ENCODE measurements around the gene DECR2. TPM values are rescaled to one million over a fixed set of nuclear protein-coding genes. Genes with fewer than 3 reads are reported as not detected.
A peak's percentile ranks its signal among the peaks of the same experiment; 100 is the strongest.

The DECR2 gene
- total and polyA plus RNA-seq, 8 donors = 5.8 to 149 (median 21.7) TPM

DNA sequence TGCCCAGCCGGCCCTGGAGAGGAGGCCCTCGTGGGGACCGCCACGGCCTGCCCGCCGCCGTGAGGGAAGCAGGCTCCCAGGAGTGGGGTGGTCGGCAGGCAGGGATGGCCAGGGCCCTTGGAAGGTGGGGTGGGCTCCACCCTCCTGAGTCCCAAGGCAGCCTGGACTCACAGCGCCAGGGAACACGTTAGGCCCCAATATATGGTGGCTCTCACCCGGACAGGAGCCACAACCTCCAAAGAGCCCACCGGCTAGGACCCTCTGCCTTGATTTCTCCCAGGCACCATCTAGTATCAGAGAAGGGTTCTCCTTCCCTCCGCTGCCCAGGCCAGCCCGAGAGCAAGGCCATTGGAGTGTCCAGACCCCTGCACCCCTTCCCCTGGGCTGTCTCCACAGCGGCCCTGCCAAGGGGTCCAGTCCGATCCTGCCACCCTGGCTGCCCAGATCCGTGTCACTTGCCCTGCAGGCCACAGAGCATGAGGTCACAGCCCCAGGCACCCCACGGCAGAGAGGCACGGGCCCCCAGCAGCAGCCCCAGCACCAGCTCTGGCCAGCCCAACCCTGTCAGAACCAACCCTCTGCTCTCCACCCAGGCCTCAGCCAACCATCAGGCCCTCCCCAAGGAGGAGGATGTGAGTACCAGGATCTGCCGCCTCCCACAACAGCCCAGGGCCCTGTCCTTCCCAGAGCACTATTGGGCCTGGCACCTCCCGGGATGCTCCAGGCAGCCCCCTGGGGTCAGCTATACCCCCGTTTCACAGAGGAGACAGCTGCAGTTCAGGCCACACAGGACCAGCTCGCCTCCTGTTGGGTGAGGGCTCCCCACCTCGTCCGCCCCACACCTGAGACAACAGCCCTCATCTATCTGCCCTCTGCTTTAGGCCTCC, 48.0 kb upstream of the DECR2 start:
- TF ChIP-seq CTCF (IDR thresholded peaks at IDR 0.05) = no peak
- TF ChIP-seq POLR2AphosphoS5 (IDR thresholded peaks at IDR 0.05) = no peak
- no peak for TF ChIP-seq POLR2A (IDR thresholded peaks at IDR 0.05)
- TF ChIP-seq EP300 (IDR thresholded peaks at IDR 0.05) = no peak
- 58 to 80% (median 63%) methylated on average over 18 to 25 of the region's 25 CpGs for WGBS, 5 donors
- intact Hi-C loops (cut with DNase I; ENCODE audit: low total_unique reads) = no loop called here
- Histone ChIP-seq H3K36me3 (no peaks in the 10 kb centered on the region), H3K4me1 (peaks cover 7 to 26% (median 19%) of the 10 kb centered on the region in 4 donors), H3K27me3 (no peaks in the 10 kb centered on the region), H3K27ac (peak overlapping the region; percentile 68 to 89 (median 81)), H3K4me3 (peak overlapping the region; percentile 50 to 79 (median 74)), H3K9me3 (no peaks in the 10 kb centered on the region)
- DNase-seq = no peak

GRCh38 chr16:354291-354881, 47.3 kb upstream of the DECR2 start:
- H3K4me3 ChIP-seq = no peak overlapping the region
- no peaks in the 10 kb centered on the region for H3K9me3 ChIP-seq
- H3K36me3 ChIP-seq = no peaks in the 10 kb centered on the region
- peak overlapping the region in 1 of 5 donors; percentile 89 for H3K27ac ChIP-seq
- intact Hi-C loops (cut with DNase I; ENCODE audit: low total_unique reads) = no loop called here
- no peak for DNase-seq
- peaks cover 7 to 26% (median 19%) of the 10 kb centered on the region in 4 donors for H3K4me1 ChIP-seq
- TF ChIP-seq CTCF (IDR thresholded peaks at IDR 0.05) = no peak
- TF ChIP-seq POLR2AphosphoS5 (IDR thresholded peaks at IDR 0.05) = no peak
- TF ChIP-seq POLR2A (IDR thresholded peaks at IDR 0.05) = no peak
- no peak for TF ChIP-seq EP300 (IDR thresholded peaks at IDR 0.05)
- no peaks in the 10 kb centered on the region for H3K27me3 ChIP-seq
- 85 to 95% (median 93%) methylated on average over 9 to 12 of the region's 12 CpGs for WGBS, 5 donors

DNA sequence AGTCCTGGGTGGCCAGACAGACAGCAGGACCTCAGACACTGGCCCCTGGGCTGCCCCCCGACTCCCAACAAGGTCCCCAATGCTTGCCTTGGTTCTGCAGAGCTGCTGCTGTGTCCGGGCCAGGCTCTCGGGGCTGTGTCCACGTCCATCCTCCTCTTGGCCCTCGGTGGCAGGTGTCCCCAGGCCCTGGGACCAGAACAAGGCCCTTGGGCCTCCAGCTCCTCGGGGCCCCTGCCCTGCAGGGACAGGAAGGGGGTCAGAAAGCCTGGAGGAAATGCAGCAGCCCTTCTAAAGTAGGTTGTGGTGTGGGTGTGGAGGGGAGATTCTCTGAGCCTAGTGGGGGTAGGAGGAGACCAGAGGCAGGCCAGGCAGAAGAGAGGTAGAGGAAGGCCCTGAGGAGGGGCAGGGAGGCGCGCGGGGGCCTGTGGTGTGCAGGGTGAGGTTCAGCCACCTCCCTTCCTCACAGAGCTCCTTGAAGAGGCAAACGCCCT, 46.7 kb upstream of the DECR2 start:
- Histone ChIP-seq H3K27me3 (no peaks in the 10 kb centered on the region), H3K4me3 (no peak overlapping the region), H3K27ac (no peak overlapping the region), H3K4me1 (peaks cover 7 to 26% (median 19%) of the 10 kb centered on the region in 4 donors), H3K9me3 (no peaks in the 10 kb centered on the region), H3K36me3 (no peaks in the 10 kb centered on the region)
- WGBS, 5 donors = 84 to 90% (median 87%) methylated on average over 7 to 10 of the region's 10 CpGs
- no peak for TF ChIP-seq CTCF (IDR thresholded peaks at IDR 0.05)
- no peak for TF ChIP-seq POLR2A (IDR thresholded peaks at IDR 0.05)
- no peak for TF ChIP-seq POLR2AphosphoS5 (IDR thresholded peaks at IDR 0.05)
- TF ChIP-seq EP300 (IDR thresholded peaks at IDR 0.05) = no peak
- DNase-seq = no peak
- intact Hi-C loops (cut with DNase I; ENCODE audit: low total_unique reads) = no loop called here

DNA sequence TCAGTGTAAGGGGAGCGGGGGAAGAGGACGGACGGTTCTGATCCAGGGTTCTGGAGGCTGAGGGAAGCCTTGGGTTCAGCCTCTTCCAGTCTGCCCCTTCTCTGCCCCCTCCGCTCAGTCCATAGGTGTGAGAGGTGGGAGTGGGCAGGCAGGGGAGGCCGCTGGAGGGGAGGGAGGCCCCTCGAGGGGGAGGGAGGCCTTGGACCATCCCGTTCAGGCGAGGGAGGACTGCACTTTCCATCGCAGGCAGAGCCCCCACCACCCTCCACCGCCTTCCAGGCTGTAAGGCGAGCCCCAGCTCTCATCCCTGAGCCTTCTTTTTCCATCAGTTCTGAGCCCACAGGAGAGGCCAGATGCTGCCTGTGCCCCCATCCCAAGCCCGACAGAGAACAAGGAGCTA, 44.9 kb upstream of the DECR2 start:
- intact Hi-C loops (cut with DNase I; ENCODE audit: low total_unique reads) = no loop called here
- Histone ChIP-seq H3K9me3 (no peaks in the 10 kb centered on the region), H3K27me3 (no peaks in the 10 kb centered on the region), H3K4me3 (no peak overlapping the region), H3K36me3 (no peaks in the 10 kb centered on the region), H3K27ac (no peak overlapping the region), H3K4me1 (peaks cover 0 to 13% (median 8%) of the 10 kb centered on the region in 4 donors)
- no peak for TF ChIP-seq POLR2AphosphoS5 (IDR thresholded peaks at IDR 0.05)
- no peak for TF ChIP-seq CTCF (IDR thresholded peaks at IDR 0.05)
- TF ChIP-seq POLR2A (IDR thresholded peaks at IDR 0.05) = no peak
- TF ChIP-seq EP300 (IDR thresholded peaks at IDR 0.05) = no peak
- DNase-seq = no peak
- 63 to 76% (median 75%) methylated on average over 7 to 12 of the region's 12 CpGs for WGBS, 5 donors

Measured in stomach (tissue), 9 donors.